ENCODE data around the gene SEC61B.
A peak's percentile ranks its signal among the peaks of the same experiment; 100 is the strongest.

Gene SEC61B

GRCh38 chr9:99189186-99189585 lies 32.9 kb upstream of the SEC61B start:
- no peaks in the 10 kb centered on the region for H3K9me3 ChIP-seq (ENCODE audit: control insufficient read depth, insufficient read depth, low read depth, low read length)
- no peaks in the 10 kb centered on the region for H3K36me3 ChIP-seq (ENCODE audit: control insufficient read depth in 2 of 2, insufficient read depth in 1 of 2, low read length in 2 of 2)
- no peak overlapping the region for H3K4me3 ChIP-seq (ENCODE audit: low read depth, low read length)
- ChIA-PET CTCF (interaction anchor here (0.6 to 1.0 kb wide), 3 partner anchors 94 to 822 kb away, joined by 3 read pairs; no protein-coding TSS in a partner anchor), POLR2A (no interaction called here)
- TF ChIP-seq ZNF707 (tag by site-specific recombination; IDR thresholded peaks at IDR 0.05) = no peak
- TF ChIP-seq RBAK (tag by site-specific recombination; IDR thresholded peaks at IDR 0.05) = no peak
- TF ChIP-seq REST (tag by site-specific recombination; IDR thresholded peaks at IDR 0.05) = 0 out of 2 replicates have a peak, but pooled peaks have one; percentile 16
- no peaks in the 10 kb centered on the region for H3K4me1 ChIP-seq (ENCODE audit: control insufficient read depth, insufficient read depth, low read length)
- no peak overlapping the region for H3K27ac ChIP-seq (ENCODE audit: extremely low read depth, low read depth, low read length)

- CTCF ChIA-PET = interaction anchor here (1.0 kb wide), 1 partner anchor 821 kb away, joined by 3 read pairs; no protein-coding TSS in a partner anchor
- Histone ChIP-seq H3K4me1 (ENCODE audit: control insufficient read depth, insufficient read depth, low read length) (no peaks in the 10 kb centered on the region), H3K36me3 (ENCODE audit: control insufficient read depth in 2 of 2, insufficient read depth in 1 of 2, low read length in 2 of 2) (no peaks in the 10 kb centered on the region), H3K9me3 (ENCODE audit: control insufficient read depth, insufficient read depth, low read depth, low read length) (no peaks in the 10 kb centered on the region), H3K27ac (ENCODE audit: extremely low read depth, low read depth, low read length) (no peak overlapping the region), H3K4me3 (ENCODE audit: low read depth, low read length) (no peak overlapping the region)
- POLR2A ChIA-PET = no interaction called here
- TF ChIP-seq ZBTB21 (tag by site-specific recombination; IDR thresholded peaks at IDR 0.05) (no peak), ZBTB44 (tag by site-specific recombination; IDR thresholded peaks at IDR 0.05) (no peak), ZNF391 (tag by site-specific recombination; IDR thresholded peaks at IDR 0.05; ENCODE audit: borderline replicate concordance, low read depth) (no peak), ZNF561 (tag by site-specific recombination; IDR thresholded peaks at IDR 0.05; ENCODE audit: borderline replicate concordance) (no peak), ZNF596 (tag by site-specific recombination; IDR thresholded peaks at IDR 0.05) (no peak), KLF16 (tag by site-specific recombination; IDR thresholded peaks at IDR 0.05) (no peak), ZNF626 (tag by site-specific recombination; IDR thresholded peaks at IDR 0.05) (no peak), ZNF645 (tag by site-specific recombination; IDR thresholded peaks at IDR 0.05) (no peak), ZNF510 (tag by site-specific recombination; IDR thresholded peaks at IDR 0.05; ENCODE audit: insufficient replicate concordance) (no peak), ZFP37 (tag by site-specific recombination; IDR thresholded peaks at IDR 0.05) (no peak), ZNF555 (tag by site-specific recombination; conservative IDR thresholded peaks at IDR 0.05) (no peak), ZNF2 (tag by site-specific recombination; IDR thresholded peaks at IDR 0.05) (no peak), ZNF433 (tag by site-specific recombination; IDR thresholded peaks at IDR 0.05; ENCODE audit: low read depth) (no peak), ZBTB20 (tag by site-specific recombination; IDR thresholded peaks at IDR 0.05) (no peak), ZNF221 (tag by site-specific recombination; IDR thresholded peaks at IDR 0.05; ENCODE audit: borderline replicate concordance) (no peak), FEZF1 (tag by site-specific recombination; IDR thresholded peaks at IDR 0.05) (no peak), KLF10 (tag by site-specific recombination; IDR thresholded peaks at IDR 0.05) (no peak)
Measured at GRCh38 chr9:99189887-99190596, 32.0 kb upstream of the SEC61B start.
